HCT116 (cell line): ENCODE results near the gene SYAP1. TPM values are rescaled to one million over a fixed set of nuclear protein-coding genes. Genes with fewer than 3 reads are reported as not detected.

Experiments
- ATAC-seq: fragments of 200-7000 bp; cut with Tn5 transposase; 2 replicates; pipeline ENCODE4 v1.9.1; 2020; ENCODE audit warnings: mild to moderate bottlenecking, moderate library complexity
- BruUV-seq: library from RNA; stranded (reverse); fragments of 400-500 nt; replicated peaks from 2 replicates; lab custom pipeline; 2021; lab: Mats Ljungman, UMichigan
- CTCF ChIA-PET: fragments of 300-600 bp; sonication (Branson Sonifier 250); formaldehyde crosslinking; loops from one replicate; lab custom pipeline; 2021; ENCODE audit warnings: antibody characterized with exemption; lab: Charles Lee
- POLR2A ChIA-PET: fragments of 300-600, 350-600 bp; sonication (Branson Sonifier 250); formaldehyde crosslinking; loops from one replicate; lab custom pipeline; 2021; ENCODE audit warnings: antibody characterized with exemption; lab: Charles Lee
- RAD21 ChIA-PET, 2 experiments: fragments of 300-600 bp; sonication (Branson Sonifier 250); formaldehyde crosslinking; loops; one replicate each; lab custom pipeline; 2023; ENCODE audit warnings: low total read pairs in 2 of 2; ENCODE audit not compliant: uncharacterized antibody in 2 of 2, unreplicated experiment in 2 of 2, low non-redundant PET in 1 of 2; lab: Charles Lee
- DNase-seq: peaks from one replicate; pipeline ENCODE4 v3.0.0-alpha.2; 2010; ENCODE audit warnings: low read depth, low spot score
- H2AFZ ChIP-seq: fragments of 200-600 bp; shearing (Covaris generic), sonication (generic); 2 replicates; pipeline ENCODE4 v1.6.1; 2017; ENCODE audit warnings: low read depth, mixed run types, mixed read lengths, antibody characterized with exemption, low read length; ENCODE audit not compliant: poor library complexity, severe bottlenecking
- H3K27ac ChIP-seq: 2 replicates; pipeline ENCODE4 v1.5.1; 2012; ENCODE audit warnings: low read depth, low read length
- H3K27me3 ChIP-seq: fragments of 200-600 bp; sonication (generic); 2 replicates; pipeline ENCODE4 v1.6.1; 2016; ENCODE audit warnings: mixed run types, low read length, mixed read lengths; ENCODE audit not compliant: insufficient read depth
- H3K36me3 ChIP-seq, 2 experiments: fragments of 200-500 bp in 1 of 2; fragments of 200-600 bp in 1 of 2; sonication (Bioruptor generic) in 1 of 2; sonication (generic) in 1 of 2; 2 replicates each; pipeline versions ENCODE4 v1.5.1 to v1.6.1; 2014 to 2016; ENCODE audit warnings: low read length in 2 of 2, inconsistent platforms in 1 of 2, mixed read lengths in 1 of 2, mixed run types in 1 of 2; ENCODE audit not compliant: insufficient read depth in 2 of 2, control insufficient read depth in 1 of 2
- H3K4me1 ChIP-seq, 2 experiments: fragments of 200-600 bp in 1 of 2; sonication (generic) in 1 of 2; 2 replicates each; pipeline versions ENCODE4 v1.5.1 to v1.6.1; 2012 to 2017; ENCODE audit warnings: low read length in 2 of 2, inconsistent platforms in 1 of 2, mild to moderate bottlenecking in 1 of 2, mixed read lengths in 1 of 2, mixed run types in 1 of 2, moderate library complexity in 1 of 2; ENCODE audit not compliant: insufficient read depth in 2 of 2, control insufficient read depth in 1 of 2
- H3K4me2 ChIP-seq: fragments of 200-600 bp; sonication (generic); 2 replicates; pipeline ENCODE4 v1.6.1; 2017; ENCODE audit warnings: mixed run types, low read length, mixed read lengths
- H3K4me3 ChIP-seq, 2 experiments: fragments of 200-600 bp in 1 of 2; sonication (generic) in 1 of 2; replicated peaks in 1 of 2; 2 replicates each; pipeline ENCODE4 v1.5.1; 2011 to 2016; ENCODE audit warnings: low read length in 2 of 2, control low read depth in 1 of 2, low read depth in 1 of 2, mild to moderate bottlenecking in 1 of 2, mixed read lengths in 1 of 2, mixed run types in 1 of 2
- H3K79me2 ChIP-seq: fragments of 200-600 bp; sonication (generic); 2 replicates; pipeline ENCODE4 v1.6.1; 2017; ENCODE audit warnings: mild to moderate bottlenecking, mixed run types, low read length, moderate library complexity, mixed read lengths; ENCODE audit not compliant: insufficient read depth
- H3K9ac ChIP-seq: fragments of 200-600 bp; sonication (generic); 2 replicates; pipeline ENCODE4 v1.6.1; 2016; ENCODE audit warnings: low read length, mixed read lengths
- H3K9me2 ChIP-seq: fragments of 200-600 bp; sonication (generic), shearing (Covaris generic); 2 replicates; pipeline ENCODE4 v1.6.1; 2017; ENCODE audit warnings: mixed run types, mild to moderate bottlenecking, moderate library complexity; ENCODE audit not compliant: insufficient read depth
- H3K9me3 ChIP-seq, 2 experiments: fragments of 200-500 bp in 1 of 2; fragments of 200-600 bp in 1 of 2; sonication (Bioruptor generic) in 1 of 2; sonication (generic) in 1 of 2; 2 replicates each; pipeline ENCODE4 v1.6.1; 2014 to 2017; ENCODE audit warnings: low read length in 2 of 2, mixed read lengths in 2 of 2, inconsistent platforms in 1 of 2, low read depth in 1 of 2, mild to moderate bottlenecking in 1 of 2, mixed run types in 1 of 2, moderate library complexity in 1 of 2; ENCODE audit not compliant: control insufficient read depth in 1 of 2, insufficient read depth in 1 of 2
- H4K20me1 ChIP-seq: fragments of 200-600 bp; sonication (generic), shearing (Covaris generic); 2 replicates; pipeline ENCODE4 v1.6.1; 2017; ENCODE audit warnings: mixed run types, mild to moderate bottlenecking, moderate library complexity; ENCODE audit not compliant: insufficient read depth
- CBX3 ChIP-seq: IDR thresholded peaks from 2 replicates; pipeline ENCODE4 v1.6.1; 2012; ENCODE audit warnings: low read depth
- CEBPB ChIP-seq: IDR thresholded peaks from 2 replicates; pipeline ENCODE4 v1.6.1; 2012; ENCODE audit warnings: low read depth
- EGR1 ChIP-seq: IDR thresholded peaks from 2 replicates; pipeline ENCODE4 v1.6.1; 2012; ENCODE audit warnings: low read depth
- ELF1 ChIP-seq: IDR thresholded peaks from 2 replicates; pipeline ENCODE4 v1.6.1; 2012; ENCODE audit warnings: low read depth, borderline replicate concordance
- EZH2 ChIP-seq: fragments of 200-600 bp; sonication (generic); IDR thresholded peaks from 2 replicates; pipeline ENCODE4 v1.6.1; 2017; ENCODE audit warnings: antibody characterized with exemption, mixed run types
- FOSL1 ChIP-seq: IDR thresholded peaks from 2 replicates; pipeline ENCODE4 v1.6.1; 2012; ENCODE audit warnings: low read depth
- JUND ChIP-seq: IDR thresholded peaks from 2 replicates; pipeline ENCODE4 v1.6.1; 2012
- RAD21 ChIP-seq: IDR thresholded peaks from 2 replicates; pipeline ENCODE4 v1.6.1; 2012; ENCODE audit warnings: low read depth, mild to moderate bottlenecking
- REST ChIP-seq: IDR thresholded peaks from 2 replicates; pipeline ENCODE4 v1.6.1; 2012; ENCODE audit warnings: low read depth
- SIN3A ChIP-seq: IDR thresholded peaks from 2 replicates; pipeline ENCODE4 v1.6.1; 2012; ENCODE audit warnings: low read depth
- SP1 ChIP-seq: IDR thresholded peaks from 2 replicates; pipeline ENCODE4 v1.6.1; 2012; ENCODE audit warnings: low read depth
- SRF ChIP-seq: IDR thresholded peaks from 2 replicates; pipeline ENCODE4 v1.6.1; 2012; ENCODE audit warnings: low read depth
- TCF7L2 ChIP-seq: IDR thresholded peaks from 2 replicates; pipeline ENCODE4 v1.7.0; 2011; ENCODE audit warnings: borderline replicate concordance, inconsistent platforms; ENCODE audit not compliant: insufficient read depth, insufficient read length; ENCODE audit errors: extremely low read depth
- YY1 ChIP-seq: IDR thresholded peaks from 2 replicates; pipeline ENCODE4 v1.6.1; 2011; ENCODE audit warnings: low read length, low read depth, moderate library complexity, mild to moderate bottlenecking; ENCODE audit not compliant: insufficient replicate concordance; ENCODE audit errors: extremely low read depth
- ZBTB33 ChIP-seq: IDR thresholded peaks from 2 replicates; pipeline ENCODE4 v1.6.1; 2011; ENCODE audit warnings: mild to moderate bottlenecking, low read length, moderate library complexity; ENCODE audit not compliant: insufficient replicate concordance; ENCODE audit errors: extremely low read depth
- ZFX ChIP-seq: fragments of 450-650 bp; IDR thresholded peaks from 2 replicates; pipeline ENCODE4 v1.6.1; 2017
- ZNF274 ChIP-seq: fragments of 200-500 bp; sonication (Bioruptor generic); IDR thresholded peaks from 2 replicates; pipeline ENCODE4 v1.6.1; 2014; ENCODE audit warnings: mild to moderate bottlenecking, low read depth, low read length, inconsistent platforms
- intact Hi-C: fragments of 100-400 bp; cut with micrococcal nuclease; formaldehyde crosslinking; loops from 2 replicates; pipeline ENCODE4 v1.10.0; 2022
- total RNA-seq: library from RNA; stranded (reverse); gene quantifications from one replicate; pipeline ENCODE4 v1.2.1, GENCODE V29; 2021; ENCODE audit not compliant: unreplicated experiment
- TF ChIP-seq, protein P1 (sequence below): IDR thresholded peaks from 2 replicates; pipeline ENCODE4 v1.6.1; 2012
- TF ChIP-seq, protein P2 (sequence below), 3 experiments: fragments of 200-600 bp in 1 of 3; sonication (generic) in 1 of 3; IDR thresholded peaks in 2 of 3; conservative IDR thresholded peaks in 1 of 3; 2 replicates each; pipeline ENCODE4 v1.5.1; 2012 to 2017; ENCODE audit warnings: low read depth in 2 of 3, low read length in 2 of 3, antibody characterized with exemption in 1 of 3, borderline replicate concordance in 1 of 3, control low read depth in 1 of 3, mild to moderate bottlenecking in 1 of 3, mixed read lengths in 1 of 3, mixed run types in 1 of 3, moderate library complexity in 1 of 3; ENCODE audit not compliant: insufficient read depth in 1 of 3
- TF ChIP-seq, protein P3 (sequence below): IDR thresholded peaks from 2 replicates; pipeline ENCODE4 v1.6.1; 2012

Gene SYAP1
- total RNA-seq, 1 experiment from 2014 or later = 24.8 TPM

DNA sequence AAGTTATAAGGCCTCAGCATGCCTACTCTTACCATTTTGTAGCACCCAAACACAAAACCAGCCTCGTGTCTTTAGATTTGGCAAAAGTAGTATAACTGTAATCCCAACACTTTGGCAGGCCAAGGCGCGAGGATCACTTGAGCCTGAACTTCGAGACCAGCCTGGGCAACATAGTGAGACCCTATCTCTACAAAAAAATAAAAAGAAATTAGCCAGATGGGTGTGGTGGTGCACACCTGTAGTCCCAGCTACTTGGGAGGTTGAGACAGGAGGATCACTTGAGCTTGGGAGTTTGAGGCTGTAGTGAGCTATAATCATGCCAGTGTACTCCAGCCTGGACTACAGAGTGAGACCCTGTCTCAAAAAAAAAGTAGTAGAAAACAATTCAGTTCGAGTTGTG is 17.6 kb downstream of the SYAP1 start:
- Histone ChIP-seq H3K4me2 (no peak overlapping the region), H3K4me1 (no peaks in the 10 kb centered on the region), H3K9ac (no peak overlapping the region), H3K9me3 (no peaks in the 10 kb centered on the region), H2AFZ (no peak overlapping the region), H3K27ac (no peak overlapping the region), H3K27me3 (no peaks in the 10 kb centered on the region), H3K79me2 (peaks cover 3% of the 10 kb centered on the region; the same call in 1 of the 2 replicates), H3K4me3 (no peak overlapping the region), H3K9me2 (no peaks in the 10 kb centered on the region), H3K36me3 (peaks cover 3 to 4% of the 10 kb centered on the region in 2 experiments; a peak in 3 of 4 replicates), H4K20me1 (no peaks in the 10 kb centered on the region)
- DNase-seq (no peak), ATAC-seq (no peak)
- CTCF ChIA-PET = no interaction called here
- no peak for TF ChIP-seq ZFX
- TF ChIP-seq EGR1 = no peak
- TF ChIP-seq SP1 = no peak
- TF ChIP-seq SRF = no peak
- TF ChIP-seq CBX3 = no peak
- TF ChIP-seq ZBTB33 = no peak
- TF ChIP-seq SIN3A = no peak
- TF ChIP-seq, protein P1, sequence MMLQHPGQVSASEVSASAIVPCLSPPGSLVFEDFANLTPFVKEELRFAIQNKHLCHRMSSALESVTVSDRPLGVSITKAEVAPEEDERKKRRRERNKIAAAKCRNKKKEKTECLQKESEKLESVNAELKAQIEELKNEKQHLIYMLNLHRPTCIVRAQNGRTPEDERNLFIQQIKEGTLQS = no peak
- no peak for TF ChIP-seq EZH2
- no peak for TF ChIP-seq YY1
- no peak for TF ChIP-seq TCF7L2
- TF ChIP-seq CEBPB = no peak
- TF ChIP-seq REST = no peak
- TF ChIP-seq RAD21 = no peak
- no peak for TF ChIP-seq ELF1
- TF ChIP-seq ZNF274 = no peak
- TF ChIP-seq, protein P2, sequence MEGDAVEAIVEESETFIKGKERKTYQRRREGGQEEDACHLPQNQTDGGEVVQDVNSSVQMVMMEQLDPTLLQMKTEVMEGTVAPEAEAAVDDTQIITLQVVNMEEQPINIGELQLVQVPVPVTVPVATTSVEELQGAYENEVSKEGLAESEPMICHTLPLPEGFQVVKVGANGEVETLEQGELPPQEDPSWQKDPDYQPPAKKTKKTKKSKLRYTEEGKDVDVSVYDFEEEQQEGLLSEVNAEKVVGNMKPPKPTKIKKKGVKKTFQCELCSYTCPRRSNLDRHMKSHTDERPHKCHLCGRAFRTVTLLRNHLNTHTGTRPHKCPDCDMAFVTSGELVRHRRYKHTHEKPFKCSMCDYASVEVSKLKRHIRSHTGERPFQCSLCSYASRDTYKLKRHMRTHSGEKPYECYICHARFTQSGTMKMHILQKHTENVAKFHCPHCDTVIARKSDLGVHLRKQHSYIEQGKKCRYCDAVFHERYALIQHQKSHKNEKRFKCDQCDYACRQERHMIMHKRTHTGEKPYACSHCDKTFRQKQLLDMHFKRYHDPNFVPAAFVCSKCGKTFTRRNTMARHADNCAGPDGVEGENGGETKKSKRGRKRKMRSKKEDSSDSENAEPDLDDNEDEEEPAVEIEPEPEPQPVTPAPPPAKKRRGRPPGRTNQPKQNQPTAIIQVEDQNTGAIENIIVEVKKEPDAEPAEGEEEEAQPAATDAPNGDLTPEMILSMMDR (IDR thresholded peaks at IDR 0.05 in 2 of 3, conservative IDR thresholded peaks at IDR 0.05 in 1 of 3; ENCODE audit: borderline replicate concordance in 1 of 3, insufficient read depth in 1 of 3, low read depth in 2 of 3, low read length in 2 of 3) = no peak
- TF ChIP-seq, protein P3, sequence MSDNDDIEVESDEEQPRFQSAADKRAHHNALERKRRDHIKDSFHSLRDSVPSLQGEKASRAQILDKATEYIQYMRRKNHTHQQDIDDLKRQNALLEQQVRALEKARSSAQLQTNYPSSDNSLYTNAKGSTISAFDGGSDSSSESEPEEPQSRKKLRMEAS = no peak
- TF ChIP-seq JUND = no peak
- TF ChIP-seq FOSL1 = no peak
- POLR2A ChIA-PET = no interaction called here
- BruUV-seq = no TSS peak
- RAD21 ChIA-PET = no interaction called here
- intact Hi-C loops = no loop called here
